NCI-H2029 (cell line): ENCODE results near the gene TXNDC12.
"Not testable (repeated sequence)": the region's sequence is repeated elsewhere in the genome, so short reads cannot be mapped to it uniquely, and the experiment has no call there.

Experiments used
- DNase-seq: peaks from one replicate; lab custom pipeline; 2025; lab: John Stamatoyannopoulos, UW

Gene TXNDC12

GRCh38 chr1:52045666-52046195, 9.3 kb downstream of the TXNDC12 start:
- not testable (repeated sequence) for DNase-seq

- DNase-seq: no peak
Observed at GRCh38 chr1:52045236-52045635, 9.8 kb downstream of the TXNDC12 start.

- DNase-seq: no peak
Observed at GRCh38 chr1:52041551-52042185, 13.3 kb downstream of the TXNDC12 start.

- DNase-seq: no peak
Observed at GRCh38 chr1:52037909-52038308, 17.1 kb downstream of the TXNDC12 start.

GRCh38 chr1:52037402-52037814, 17.6 kb downstream of the TXNDC12 start:
- DNase-seq: peak; percentile 86

- no peak for DNase-seq
Observed at GRCh38 chr1:52034050-52034384, 21.0 kb downstream of the TXNDC12 start.

- peak; percentile 99 for DNase-seq
Observed at GRCh38 chr1:52033190-52034049, 21.6 kb downstream of the TXNDC12 start, which contains the start of gene KTI12. Gene KTI12, minus strand, starts transcription at chr1:52033810. Its CDS starts 49 bp downstream, at chr1:52033761.

- peak; percentile 48 for DNase-seq
Observed at GRCh38 chr1:52032785-52033131, 22.2 kb downstream of the TXNDC12 start.

GRCh38 chr1:52032124-52032784, 22.7 kb downstream of the TXNDC12 start:
- DNase-seq: no peak

- not testable (repeated sequence) for DNase-seq
Observed at GRCh38 chr1:52028839-52029238, 26.2 kb downstream of the TXNDC12 start.

- no peak for DNase-seq
Observed at GRCh38 chr1:52028328-52028727, 26.7 kb downstream of the TXNDC12 start.

GRCh38 chr1:52026278-52026677, 28.7 kb downstream of the TXNDC12 start:
- no peak for DNase-seq

GRCh38 chr1:52022133-52022532, 32.9 kb downstream of the TXNDC12 start:
- no peak for DNase-seq

- no peak for DNase-seq
Observed at GRCh38 chr1:52008071-52008809, 46.8 kb downstream of the TXNDC12 start.

GRCh38 chr1:52007215-52008002, 47.6 kb downstream of the TXNDC12 start:
- no peak for DNase-seq

- not testable (repeated sequence) for DNase-seq
Observed at GRCh38 chr1:52006081-52006553, 48.9 kb downstream of the TXNDC12 start.

- not testable (repeated sequence) for DNase-seq
Observed at GRCh38 chr1:52005548-52005947, 49.4 kb downstream of the TXNDC12 start.

GRCh38 chr1:52003877-52004276, 51.1 kb downstream of the TXNDC12 start:
- no peak for DNase-seq

- DNase-seq: peak; percentile 97
Observed at GRCh38 chr1:52002038-52002917, 52.7 kb downstream of the TXNDC12 start.

GRCh38 chr1:51998701-51999100, 56.3 kb downstream of the TXNDC12 start:
- DNase-seq: no peak
